GM15510 (cell line): Measurements from ENCODE around the gene HES5.

Experiments used
- POLR2A ChIP-seq: IDR thresholded peaks from 3 replicates; pipeline ENCODE4 v1.6.1; 2011; ENCODE audit warnings: borderline replicate concordance; ENCODE audit not compliant: insufficient read length; ENCODE audit errors: extremely low read depth

HES5 gene

DNA sequence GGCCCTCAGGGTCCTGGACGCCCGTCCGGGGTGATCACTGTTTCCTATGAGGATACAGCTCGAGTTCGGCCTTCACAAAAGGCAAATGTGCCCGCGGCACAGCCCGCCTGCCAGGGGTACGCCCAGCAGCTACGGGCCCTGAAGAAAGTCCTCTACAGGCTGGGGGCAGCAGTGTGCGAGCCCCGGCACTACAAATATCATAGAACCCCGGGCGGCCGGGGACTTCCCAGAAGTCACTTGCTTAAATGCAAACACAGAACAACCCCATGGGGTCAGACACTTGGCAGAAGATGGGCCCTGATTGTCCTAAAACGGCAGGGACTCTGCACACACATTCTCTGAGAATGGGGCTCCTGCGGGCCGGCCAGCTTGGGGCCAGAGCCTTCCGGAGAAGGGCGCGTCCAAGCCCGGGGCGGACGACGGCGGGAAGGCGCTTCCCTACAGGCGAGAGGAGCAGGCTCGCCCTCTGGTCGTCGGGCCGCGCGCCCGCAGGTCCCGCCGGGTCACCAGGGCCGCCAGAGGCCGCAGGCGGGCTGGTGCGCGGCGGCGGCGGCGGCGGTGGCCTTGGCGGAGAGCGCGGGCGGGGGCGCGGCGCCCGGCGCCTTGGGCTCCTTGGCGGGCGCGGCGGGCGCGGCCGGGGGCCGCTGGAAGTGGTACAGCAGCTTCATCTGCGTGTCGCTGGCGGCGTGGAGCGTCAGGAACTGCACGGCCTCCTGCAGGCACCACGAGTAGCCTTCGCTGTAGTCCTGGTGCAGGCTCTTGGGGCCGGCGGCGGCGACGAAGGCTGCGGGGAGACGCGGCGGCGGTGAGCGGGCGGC lies 888 bp downstream of the HES5 start:
- no peak for TF ChIP-seq POLR2A

DNA sequence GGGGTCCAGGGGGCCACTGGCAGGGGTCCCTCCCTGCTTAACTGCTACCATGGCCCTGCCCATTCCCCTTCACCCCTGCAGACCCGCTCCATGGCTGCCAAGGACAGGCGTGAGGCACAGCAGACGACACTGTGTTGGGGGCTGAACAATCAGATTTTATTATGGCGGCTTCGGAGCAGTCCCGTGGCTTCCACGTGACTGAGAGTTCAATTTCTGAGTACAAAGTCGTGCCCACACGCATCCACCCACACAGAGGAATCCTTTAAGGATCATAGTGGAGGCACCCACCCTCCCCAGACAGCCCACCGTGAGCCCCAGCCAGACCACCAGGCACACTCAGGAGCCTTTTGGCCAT lies 1.5 kb downstream of the HES5 start:
- TF ChIP-seq POLR2A = no peak

GRCh38 chr1:2528016-2528415 lies 2.0 kb downstream of the HES5 start:
- TF ChIP-seq POLR2A = no peak

DNA sequence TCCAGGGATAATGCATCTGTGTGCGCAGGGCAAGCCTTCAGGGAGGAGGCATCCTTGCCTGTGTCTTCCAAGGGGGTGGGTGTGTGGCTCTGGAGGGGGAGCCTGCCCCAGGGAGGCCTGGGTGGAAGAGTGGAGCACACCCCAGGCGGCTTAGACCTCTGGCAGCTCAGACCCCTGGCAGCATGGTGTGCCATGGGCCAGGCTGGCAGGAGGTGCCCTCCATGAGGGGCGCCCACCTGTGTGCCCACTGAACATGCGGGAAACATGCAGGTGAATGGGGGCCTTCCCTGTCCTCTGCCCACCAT lies 2.6 kb downstream of the HES5 start:
- TF ChIP-seq POLR2A = no peak

- TF ChIP-seq POLR2A = no peak
Measured at GRCh38 chr1:2526824-2527555, 3.1 kb downstream of the HES5 start.

DNA sequence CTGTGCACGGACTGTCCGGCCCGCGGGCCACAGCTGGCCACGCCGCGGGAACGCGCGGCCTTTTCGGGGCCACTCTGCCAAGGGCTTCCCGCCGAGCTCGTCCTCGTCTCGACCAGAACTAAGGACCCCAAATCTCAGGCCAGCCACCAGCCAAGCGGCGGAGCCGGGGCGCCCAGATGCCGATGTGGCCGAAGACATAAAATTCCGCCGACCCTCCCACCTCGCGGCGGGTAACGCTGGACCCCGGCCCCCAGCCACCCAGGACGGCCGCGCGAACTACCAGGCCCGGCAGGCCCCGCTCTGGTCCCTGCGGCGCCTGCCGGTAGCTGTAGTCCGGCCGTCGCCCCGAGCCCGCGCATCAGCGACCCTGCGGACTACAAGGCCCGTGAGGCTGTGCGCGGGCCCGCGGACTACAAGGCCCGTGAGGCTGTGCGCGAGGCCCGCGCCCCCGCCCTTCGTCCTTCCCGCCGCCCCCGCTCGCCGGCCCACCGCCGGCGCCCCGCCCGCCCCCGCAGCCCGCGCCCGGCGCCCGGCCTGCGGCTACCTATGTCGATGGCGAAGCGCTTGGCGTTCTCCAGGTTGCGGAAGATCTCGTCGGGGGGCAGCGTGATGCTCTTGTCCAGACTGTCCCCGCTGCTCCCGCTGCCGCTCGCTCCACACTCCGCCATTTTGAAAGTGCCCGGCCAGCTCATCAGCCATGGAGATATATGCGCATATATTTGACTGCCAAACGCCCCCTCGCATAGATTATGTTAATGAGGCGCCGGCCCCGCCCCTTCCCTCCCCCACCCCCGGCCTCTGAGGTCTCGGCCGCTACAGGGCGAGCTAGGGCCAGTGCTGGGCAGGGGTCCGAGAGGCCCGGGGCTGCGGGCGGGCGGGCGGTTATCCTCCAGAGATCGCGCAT lies 3.9 kb downstream of the HES5 start, which contains the start of gene PANK4:
Gene PANK4 (minus strand): TSS at position 677 of the 904 bp plus-strand sequence. CDS start 9 bp downstream, at position 668.
- peak; percentile 81 for TF ChIP-seq POLR2A

DNA sequence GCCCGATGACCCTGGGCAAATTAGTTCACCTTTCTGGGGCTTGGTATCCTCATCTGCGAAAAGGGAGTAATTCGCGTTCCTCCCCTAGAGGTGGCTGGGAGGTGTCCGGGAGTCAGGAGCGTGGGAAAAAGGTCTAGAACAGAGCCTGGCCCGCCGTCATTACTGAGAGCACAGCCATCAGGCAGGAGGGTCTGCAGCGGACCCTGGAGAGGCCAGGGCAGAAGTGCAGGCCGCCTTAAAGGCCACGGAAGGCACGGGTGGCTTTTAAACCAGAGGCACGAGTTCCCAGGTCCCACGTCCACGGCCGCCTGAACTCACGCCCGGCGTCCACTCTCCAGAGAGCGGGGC lies 4.5 kb downstream of the HES5 start:
- TF ChIP-seq POLR2A = no peak

DNA sequence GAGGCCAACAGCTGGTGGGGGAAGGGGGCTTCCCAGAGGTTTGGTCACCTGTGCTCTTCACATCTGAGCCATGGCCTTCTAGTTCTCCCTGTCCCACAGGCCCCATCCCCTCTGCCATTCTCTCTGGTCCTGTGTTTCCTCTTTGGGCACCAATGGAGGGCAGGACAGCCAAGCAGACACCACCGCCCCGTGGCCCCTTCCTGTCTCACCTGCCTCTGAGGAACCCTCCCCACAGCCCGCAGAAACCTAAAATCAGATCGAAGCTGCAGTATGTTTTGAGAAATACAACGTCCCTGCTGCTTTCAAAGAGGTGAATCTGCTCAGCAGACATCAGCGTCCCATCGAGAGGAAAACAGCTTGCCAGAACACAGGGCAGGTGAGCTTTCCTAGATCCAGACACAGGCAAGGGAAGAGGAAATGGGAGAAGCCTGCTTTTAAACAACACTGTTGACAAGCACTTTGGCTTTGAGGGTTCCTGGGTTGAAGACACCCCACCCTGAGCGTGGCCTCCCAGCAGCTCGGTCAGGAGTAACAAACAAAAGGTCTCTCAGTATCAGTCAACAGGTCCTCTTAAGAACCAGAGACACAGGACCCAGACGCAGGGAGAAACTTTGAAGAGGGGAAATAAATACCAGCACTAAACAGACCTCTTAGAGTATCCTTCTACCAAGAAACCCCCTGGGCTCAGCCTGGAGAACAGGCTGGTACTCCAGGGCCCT lies 6.0 kb downstream of the HES5 start:
- TF ChIP-seq POLR2A = no peak

GRCh38 chr1:2523191-2523890 lies 6.7 kb downstream of the HES5 start:
- no peak for TF ChIP-seq POLR2A

DNA sequence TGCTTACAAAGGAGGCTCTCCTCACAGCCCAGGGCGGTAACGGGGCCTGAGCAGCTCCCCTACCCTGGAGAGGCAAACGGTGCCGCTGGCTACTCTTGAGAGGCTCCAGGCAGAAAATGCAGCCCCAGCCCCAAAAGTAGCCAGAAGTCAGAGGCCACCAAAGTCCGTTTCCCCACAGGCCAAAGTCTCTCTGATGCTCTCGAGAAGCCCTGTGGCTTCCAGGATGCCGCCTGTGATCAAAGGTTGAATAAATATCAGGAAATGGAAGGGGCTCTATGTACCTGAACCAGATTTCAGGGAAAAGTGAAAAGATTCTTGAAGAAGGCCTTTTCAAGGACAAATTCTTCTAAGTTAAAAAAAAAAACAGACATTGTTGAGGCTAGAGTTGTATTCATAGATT lies 7.8 kb downstream of the HES5 start:
- no peak for TF ChIP-seq POLR2A

- TF ChIP-seq POLR2A = no peak
Measured at GRCh38 chr1:2520806-2521205, 9.3 kb downstream of the HES5 start.

GRCh38 chr1:2520206-2520605 lies 9.9 kb downstream of the HES5 start:
- no peak for TF ChIP-seq POLR2A

DNA sequence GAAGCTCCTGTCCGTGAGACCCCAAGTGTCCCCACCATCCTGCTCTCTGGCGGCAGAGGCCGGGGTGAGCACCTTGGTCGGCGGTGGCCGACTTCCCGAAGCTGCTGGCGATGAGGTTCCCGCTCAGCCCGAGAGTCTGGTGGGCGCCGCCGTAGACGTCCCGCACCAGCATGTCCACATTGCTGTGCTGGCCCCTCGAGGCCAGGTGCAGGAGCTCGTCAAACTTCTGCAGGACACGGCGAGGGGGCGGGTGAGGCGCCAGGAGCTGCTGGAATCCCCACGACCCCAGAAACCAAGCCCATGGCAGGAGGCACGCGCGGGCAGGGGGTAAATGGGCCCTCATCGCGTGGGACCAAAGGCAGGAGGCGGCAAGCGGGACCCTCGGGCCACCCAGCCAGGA lies 10.3 kb downstream of the HES5 start:
- no peak for TF ChIP-seq POLR2A

DNA sequence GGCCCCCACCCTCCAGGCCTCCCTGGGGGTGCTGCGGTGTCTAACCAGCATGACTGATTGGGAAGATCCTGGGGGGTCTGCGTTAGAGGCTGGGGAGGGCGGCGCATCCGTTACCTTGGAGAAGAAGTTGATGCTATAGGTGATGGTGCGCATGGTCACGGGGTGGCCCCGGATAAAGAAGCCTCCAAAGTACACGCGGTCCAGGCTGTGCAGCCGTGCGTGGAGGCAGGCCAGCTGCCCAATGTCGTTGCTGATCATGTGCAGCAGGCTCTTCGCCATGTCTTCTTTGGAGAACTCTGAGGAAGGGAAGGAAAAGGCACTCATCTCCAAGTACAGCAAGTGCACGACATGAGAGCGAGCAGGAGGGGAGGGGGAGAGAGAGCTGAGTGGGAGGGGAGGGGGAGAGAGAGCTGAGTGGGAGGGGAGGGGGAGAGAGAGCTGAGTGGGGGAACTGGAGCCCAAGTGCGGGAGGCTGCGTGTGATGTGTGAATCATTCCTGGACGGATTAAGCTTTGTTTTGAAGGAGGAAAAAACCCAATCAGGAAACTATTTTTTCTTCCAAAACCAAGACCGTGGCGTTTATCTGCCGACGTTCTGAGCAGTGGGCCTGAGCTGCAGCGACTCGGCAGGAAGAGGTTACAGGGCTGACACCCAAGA lies 10.9 kb downstream of the HES5 start:
- no peak for TF ChIP-seq POLR2A

DNA sequence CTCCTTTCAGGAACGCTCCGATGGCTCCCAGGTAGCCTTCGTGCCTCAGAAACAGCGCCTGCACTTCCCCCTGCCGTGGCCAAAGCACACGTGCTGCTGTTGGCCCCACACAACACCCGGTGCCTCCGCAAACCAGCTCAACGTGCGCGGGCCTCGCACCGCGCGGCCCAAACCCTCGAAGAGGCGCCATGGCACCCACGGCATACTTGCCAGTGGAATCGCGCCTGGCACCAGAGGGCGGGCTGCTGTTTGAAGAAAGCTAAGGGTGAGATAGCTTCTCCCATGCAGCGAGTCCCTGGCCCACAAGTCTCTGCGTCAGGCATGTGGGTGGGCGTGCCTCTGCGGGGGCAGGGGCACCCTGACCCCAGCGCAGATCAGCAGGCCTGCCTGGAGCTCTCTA lies 11.5 kb downstream of the HES5 start:
- TF ChIP-seq POLR2A = no peak

GRCh38 chr1:2517966-2518365 lies 12.1 kb downstream of the HES5 start:
- TF ChIP-seq POLR2A = no peak
